ENCODE data around the gene ATE1. TPM values are rescaled to one million over a fixed set of nuclear protein-coding genes. Genes with fewer than 3 reads are reported as not detected.
"Not testable (repeated sequence)": the region's sequence is repeated elsewhere in the genome, so short reads cannot be mapped to it uniquely, and the experiment has no call there.

ATE1 gene
- total and polyA plus RNA-seq, 4 donors, result 4.2 to 47.8 (median 13.2) TPM

GRCh38 chr10:121831777-121832176, 96.1 kb downstream of the ATE1 start:
- H3K9me3 ChIP-seq (ENCODE audit: control insufficient read depth in 4 of 4, insufficient read depth in 3 of 4, low read length in 3 of 4), result no peaks in the 10 kb centered on the region
- H3K4me1 ChIP-seq (ENCODE audit: control insufficient read depth in 5 of 5, insufficient read depth in 5 of 5, low read length in 5 of 5), result peaks cover 0 to 5% (median 0%) of the 10 kb centered on the region in 5 donors
- DNase-seq (no peak), ATAC-seq (ENCODE audit: insufficient read depth, low FRiP score) (no peak)
- H3K36me3 ChIP-seq (ENCODE audit: control insufficient read depth in 4 of 4, insufficient read depth in 4 of 4, low read length in 4 of 4), result peaks cover 8 to 14% (median 9%) of the 10 kb centered on the region in 4 donors
- H3K9ac ChIP-seq (ENCODE audit: insufficient read depth in 1 of 2, low read length in 2 of 2), result no peak overlapping the region
- WGBS, 2 donors, result 98 to 100% methylated on average over 1 of the region's 1 CpG
- H3K27ac ChIP-seq (ENCODE audit: low read depth in 1 of 2, low read length in 1 of 2), result no peak overlapping the region
- no peak overlapping the region for H3K4me3 ChIP-seq
- no peaks in the 10 kb centered on the region for H3K27me3 ChIP-seq (ENCODE audit: control insufficient read depth in 3 of 3, insufficient read depth in 3 of 3, low read length in 2 of 3)
- no peak for TF ChIP-seq CTCF (IDR thresholded peaks at IDR 0.05; ENCODE audit: control extremely low read depth, extremely low read depth)

GRCh38 chr10:121831237-121831636, 96.6 kb downstream of the ATE1 start:
- Histone ChIP-seq H3K4me3 (no peak overlapping the region), H3K4me1 (ENCODE audit: control insufficient read depth in 5 of 5, insufficient read depth in 5 of 5, low read length in 5 of 5) (peaks cover 0 to 5% (median 0%) of the 10 kb centered on the region in 5 donors), H3K36me3 (ENCODE audit: control insufficient read depth in 4 of 4, insufficient read depth in 4 of 4, low read length in 4 of 4) (peaks cover 8 to 14% (median 9%) of the 10 kb centered on the region in 4 donors), H3K9me3 (ENCODE audit: control insufficient read depth in 4 of 4, insufficient read depth in 3 of 4, low read length in 3 of 4) (no peaks in the 10 kb centered on the region), H3K27ac (ENCODE audit: low read depth in 1 of 2, low read length in 1 of 2) (no peak overlapping the region), H3K27me3 (ENCODE audit: control insufficient read depth in 3 of 3, insufficient read depth in 3 of 3, low read length in 2 of 3) (no peaks in the 10 kb centered on the region), H3K9ac (ENCODE audit: insufficient read depth in 1 of 2, low read length in 2 of 2) (no peak overlapping the region)
- ATAC-seq (ENCODE audit: insufficient read depth, low FRiP score) (no peak), DNase-seq (no peak)
- TF ChIP-seq CTCF (IDR thresholded peaks at IDR 0.05; ENCODE audit: control extremely low read depth, extremely low read depth), result no peak
- whole genome bisulfite sequencing, 2 donors, result 89 to 95% methylated on average over 6 of the region's 6 CpGs

GRCh38 chr10:121830101-121830500, 97.7 kb downstream of the ATE1 start:
- DNase-seq, result no peak
- no peak for TF ChIP-seq CTCF (IDR thresholded peaks at IDR 0.05; ENCODE audit: control extremely low read depth, extremely low read depth)
- ATAC-seq (ENCODE audit: insufficient read depth, low FRiP score), result no peak
- H3K4me1 ChIP-seq (ENCODE audit: control insufficient read depth in 5 of 5, insufficient read depth in 5 of 5, low read length in 5 of 5), result peaks cover 0 to 5% (median 0%) of the 10 kb centered on the region in 5 donors
- no peak overlapping the region for H3K4me3 ChIP-seq
- WGBS, 2 donors, result 97 to 98% methylated on average over 2 of the region's 2 CpGs
- H3K36me3 ChIP-seq (ENCODE audit: control insufficient read depth in 4 of 4, insufficient read depth in 4 of 4, low read length in 4 of 4), result peaks cover 1 to 11% (median 6%) of the 10 kb centered on the region in 4 donors
- no peak overlapping the region for H3K27ac ChIP-seq (ENCODE audit: low read depth in 1 of 2, low read length in 1 of 2)
- H3K9ac ChIP-seq (ENCODE audit: insufficient read depth in 1 of 2, low read length in 2 of 2), result no peak overlapping the region
- no peaks in the 10 kb centered on the region for H3K27me3 ChIP-seq (ENCODE audit: control insufficient read depth in 3 of 3, insufficient read depth in 3 of 3, low read length in 2 of 3)
- no peaks in the 10 kb centered on the region for H3K9me3 ChIP-seq (ENCODE audit: control insufficient read depth in 4 of 4, insufficient read depth in 3 of 4, low read length in 3 of 4)

GRCh38 chr10:121828045-121828444, 99.8 kb downstream of the ATE1 start:
- Histone ChIP-seq H3K4me1 (ENCODE audit: control insufficient read depth in 5 of 5, insufficient read depth in 5 of 5, low read length in 5 of 5) (peaks cover 0 to 3% (median 0%) of the 10 kb centered on the region in 5 donors), H3K9ac (ENCODE audit: insufficient read depth in 1 of 2, low read length in 2 of 2) (no peak overlapping the region), H3K36me3 (ENCODE audit: control insufficient read depth in 4 of 4, insufficient read depth in 4 of 4, low read length in 4 of 4) (peaks cover 0 to 11% (median 4%) of the 10 kb centered on the region in 4 donors), H3K4me3 (no peak overlapping the region), H3K27me3 (ENCODE audit: control insufficient read depth in 3 of 3, insufficient read depth in 3 of 3, low read length in 2 of 3) (no peaks in the 10 kb centered on the region), H3K27ac (ENCODE audit: low read depth in 1 of 2, low read length in 1 of 2) (no peak overlapping the region), H3K9me3 (ENCODE audit: control insufficient read depth in 4 of 4, insufficient read depth in 3 of 4, low read length in 3 of 4) (no peaks in the 10 kb centered on the region)
- ATAC-seq (ENCODE audit: insufficient read depth, low FRiP score), result no peak
- TF ChIP-seq CTCF (IDR thresholded peaks at IDR 0.05; ENCODE audit: control extremely low read depth, extremely low read depth), result no peak
- DNase-seq, result no peak
- 92 to 93% methylated on average over 5 of the region's 5 CpGs for WGBS, 2 donors

GRCh38 chr10:121826773-121827172, 101.1 kb downstream of the ATE1 start:
- not testable (repeated sequence) for H3K4me1 ChIP-seq (ENCODE audit: control insufficient read depth in 5 of 5, insufficient read depth in 5 of 5, low read length in 5 of 5); H3K9ac ChIP-seq (ENCODE audit: insufficient read depth in 1 of 2, low read length in 2 of 2); H3K4me3 ChIP-seq; ATAC-seq (ENCODE audit: insufficient read depth, low FRiP score); DNase-seq; H3K27ac ChIP-seq (ENCODE audit: low read depth in 1 of 2, low read length in 1 of 2); H3K27me3 ChIP-seq (ENCODE audit: control insufficient read depth in 3 of 3, insufficient read depth in 3 of 3, low read length in 2 of 3); H3K9me3 ChIP-seq (ENCODE audit: control insufficient read depth in 4 of 4, insufficient read depth in 3 of 4, low read length in 3 of 4)
- 97 to 100% methylated on average over 5 of the region's 5 CpGs for whole genome bisulfite sequencing, 2 donors
- H3K36me3 ChIP-seq (ENCODE audit: control insufficient read depth in 4 of 4, insufficient read depth in 4 of 4, low read length in 4 of 4), result peaks cover 0 to 15% (median 4%) of the 10 kb centered on the region in 4 donors
